GM12878 (cell line): ENCODE measurements around the gene MYO16. TPM values are rescaled to one million over a fixed set of nuclear protein-coding genes. Genes with fewer than 3 reads are reported as not detected.
A peak's percentile ranks its signal among the peaks of the same experiment; 100 is the strongest.

Source experiments
- ATAC-seq: fragments of 200-7000 bp; cut with Tn5 transposase; 3 replicates; pipeline ENCODE4 v1.9.1; 2020; ENCODE audit warnings: mild to moderate bottlenecking, moderate library complexity
- BruUV-seq: library from RNA; stranded (reverse); fragments of 400-500 nt; replicated peaks from 2 replicates; lab custom pipeline; 2021; lab: Mats Ljungman, UMichigan
- CTCF ChIA-PET: fragments of 300-600 bp; sonication (Branson Sonifier 250); formaldehyde crosslinking; extraction: SDS; loops from one replicate; lab custom pipeline; 2021; ENCODE audit warnings: inconsistent platforms; lab: Yijun Ruan, JAX
- POLR2A ChIA-PET: fragments of 350-600 bp; formaldehyde crosslinking; extraction: SDS; loops from one replicate; lab custom pipeline; 2021; ENCODE audit warnings: inconsistent platforms; lab: Charles Lee
- RAD21 ChIA-PET: fragments of 300-600 bp; sonication (Branson Sonifier 250); formaldehyde crosslinking; loops from one replicate; lab custom pipeline; 2023; ENCODE audit warnings: antibody characterized with exemption; ENCODE audit not compliant: unreplicated experiment; lab: Charles Lee
- SMC1A ChIA-PET: fragments of 300-600 bp; sonication (Branson Sonifier 250); formaldehyde crosslinking; loops from one replicate; lab custom pipeline; 2023; ENCODE audit not compliant: unreplicated experiment, uncharacterized antibody; lab: Charles Lee
- DNase-seq: peaks from one replicate; pipeline ENCODE4 v3.0.0-alpha.2; 2011; ENCODE audit warnings: low read depth, low spot score
- FAIRE-seq: peaks from 3 replicates; lab custom pipeline; 2011; peaks lifted over from hg19 to GRCh38; lab: Jason Lieb, UNC
- H2AFZ ChIP-seq: 2 replicates; pipeline ENCODE4 v1.6.0; 2011; ENCODE audit warnings: low read depth, low read length, control low read depth; ENCODE audit not compliant: control insufficient read depth
- H3K27ac ChIP-seq: 2 replicates; pipeline ENCODE4 v1.5.1; 2011; ENCODE audit warnings: control low read depth; ENCODE audit not compliant: control insufficient read depth, insufficient read depth
- H3K27me3 ChIP-seq, 2 experiments: replicated peaks in 1 of 2; 2 replicates each; pipeline versions ENCODE4 v1.6.0 to v1.6.1; 2011; ENCODE audit warnings: low read length in 1 of 2; ENCODE audit not compliant: control insufficient read depth in 2 of 2, insufficient read depth in 2 of 2
- H3K36me3 ChIP-seq, 2 experiments: 2 replicates each; pipeline ENCODE4 v1.5.1; 2011; ENCODE audit warnings: low read length in 1 of 2; ENCODE audit not compliant: control insufficient read depth in 2 of 2, insufficient read depth in 2 of 2
- H3K4me1 ChIP-seq: 2 replicates; pipeline ENCODE4 v1.6.1; 2011; ENCODE audit warnings: mild to moderate bottlenecking, low read length, moderate library complexity, mixed read lengths; ENCODE audit not compliant: control insufficient read depth, insufficient read depth
- H3K4me2 ChIP-seq: 2 replicates; pipeline ENCODE4 v1.6.0; 2011; ENCODE audit warnings: control low read depth; ENCODE audit not compliant: control insufficient read depth, insufficient read depth
- H3K4me3 ChIP-seq: fragments of 200-600 bp; sonication (generic); 2 replicates; pipeline ENCODE4 v1.5.1; 2016
- H3K79me2 ChIP-seq: 2 replicates; pipeline ENCODE4 v1.6.0; 2011; ENCODE audit warnings: low read length; ENCODE audit not compliant: control insufficient read depth, insufficient read depth
- H3K9ac ChIP-seq: 2 replicates; pipeline ENCODE4 v1.8.0; 2011; ENCODE audit warnings: low read length, control low read depth, mixed read lengths; ENCODE audit not compliant: control insufficient read depth, insufficient read depth
- H3K9me3 ChIP-seq: replicated peaks from 3 replicates; pipeline ENCODE4 v1.5.1; 2011; ENCODE audit warnings: mild to moderate bottlenecking, low read length; ENCODE audit not compliant: control insufficient read depth, insufficient read depth
- H4K20me1 ChIP-seq: 2 replicates; pipeline ENCODE4 v1.6.0; 2011; ENCODE audit not compliant: control insufficient read depth, insufficient read depth
- YY1 ChIP-seq: IDR thresholded peaks from 2 replicates; pipeline ENCODE4 v1.6.1; 2011; ENCODE audit warnings: low read depth, mild to moderate bottlenecking, low read length
- WGBS: methylation state at CpG from one replicate; pipeline ENCODE4 v1.1.6; 2016; ENCODE audit warnings: low lambda C conversion rate; ENCODE audit not compliant: insufficient replicate concordance, insufficient coverage; ENCODE audit errors: missing lambda C conversion rate; 5-methylcytosine and 5-hydroxymethylcytosine counted together
- in situ Hi-C: fragments of 300-500 bp; cut with MboI; formaldehyde crosslinking; loops from 9 replicates; pipeline ENCODE4 v1.14.3; 2018; ENCODE audit warnings: mixed read lengths
- intact Hi-C: fragments of 100-400 bp; cut with micrococcal nuclease; formaldehyde crosslinking; loops from one replicate; pipeline ENCODE4 v1.14.2; 2022; ENCODE audit not compliant: unreplicated experiment
- polyA plus RNA-seq, 11 experiments: library from polyadenylated mRNA; depleted of rRNA in 4 of 11; unstranded in 6 of 11; stranded (reverse) in 5 of 11; fragments of >200 nt; fragmentation: Nextera tagmentation in 4 of 11; fragmentation: Illumina TruSeq in 1 of 11; extraction: Ambion mirVana in 4 of 11; extraction: Trizol in 1 of 11; gene quantifications; 1 replicate in 1 of 11; 2 replicates in 10 of 11; pipeline versions ENCODE4 v1.2.1 to v1.2.3, GENCODE V29; 2011 to 2016; ENCODE audit warnings: inconsistent platforms in 2 of 11, missing spikeins in 2 of 11, low read depth in 1 of 11
- total RNA-seq, 4 experiments: library from RNA; depleted of rRNA in 3 of 4; stranded (reverse); fragments of >200 nt in 3 of 4; fragmentation: Illumina TruSeq in 1 of 4; extraction: Trizol in 1 of 4; gene quantifications; 2 replicates each; pipeline versions ENCODE4 v1.2.1 to v1.2.3, GENCODE V29; 2013 to 2021
- TF ChIP-seq, protein P1 (sequence below): fragments of 450-650 bp; IDR thresholded peaks from 2 replicates; pipeline ENCODE4 v1.6.1; 2017; ENCODE audit warnings: mild to moderate bottlenecking, moderate library complexity
- TF ChIP-seq, protein P2 (sequence below): fragments of 450-650 bp; IDR thresholded peaks from 2 replicates; pipeline ENCODE4 v1.6.1; 2017; ENCODE audit warnings: mild to moderate bottlenecking, moderate library complexity

MYO16 gene
- total and polyA plus RNA-seq, 10 of the 15 experiments (the other 5 are each of a cell fraction or from before 2014, with no cell fraction given), result under 0.01 to 1.7 (median 0.05) TPM; not detected in 4

DNA sequence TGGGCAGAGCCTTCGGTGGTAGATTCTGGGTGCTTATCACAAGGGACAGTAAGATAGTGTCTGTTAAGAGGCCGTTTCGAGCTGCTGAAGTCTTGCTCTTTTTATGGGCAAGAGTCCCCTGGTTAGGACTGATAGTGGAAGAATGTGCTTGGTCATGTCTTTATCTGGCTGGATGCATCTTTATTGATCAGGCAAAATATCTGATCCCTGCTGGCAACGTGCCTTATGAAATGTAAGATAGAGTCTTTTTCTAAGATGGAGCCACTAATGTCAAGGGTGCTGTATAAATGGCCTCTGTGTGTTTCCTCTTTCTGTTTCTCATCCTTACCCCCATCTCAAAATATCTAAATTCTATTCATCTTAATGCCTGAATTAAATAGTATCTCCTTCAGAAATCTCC, 53.3 kb downstream of the MYO16 start:
- Histone ChIP-seq H3K36me3 (no peaks in the 10 kb centered on the region), H4K20me1 (no peaks in the 10 kb centered on the region), H3K4me3 (no peak overlapping the region), H3K79me2 (no peaks in the 10 kb centered on the region), H3K27ac (no peak overlapping the region), H2AFZ (no peak overlapping the region)
- in situ Hi-C loops, result no loop called here
- intact Hi-C loops, result no loop called here
- ATAC-seq, result no peak
- POLR2A ChIA-PET, result no interaction called here
- WGBS, result 14% methylated on average over 4 of the region's 4 CpGs
- no peak for FAIRE-seq
- TF ChIP-seq YY1, result no peak
- TF ChIP-seq, protein P1, sequence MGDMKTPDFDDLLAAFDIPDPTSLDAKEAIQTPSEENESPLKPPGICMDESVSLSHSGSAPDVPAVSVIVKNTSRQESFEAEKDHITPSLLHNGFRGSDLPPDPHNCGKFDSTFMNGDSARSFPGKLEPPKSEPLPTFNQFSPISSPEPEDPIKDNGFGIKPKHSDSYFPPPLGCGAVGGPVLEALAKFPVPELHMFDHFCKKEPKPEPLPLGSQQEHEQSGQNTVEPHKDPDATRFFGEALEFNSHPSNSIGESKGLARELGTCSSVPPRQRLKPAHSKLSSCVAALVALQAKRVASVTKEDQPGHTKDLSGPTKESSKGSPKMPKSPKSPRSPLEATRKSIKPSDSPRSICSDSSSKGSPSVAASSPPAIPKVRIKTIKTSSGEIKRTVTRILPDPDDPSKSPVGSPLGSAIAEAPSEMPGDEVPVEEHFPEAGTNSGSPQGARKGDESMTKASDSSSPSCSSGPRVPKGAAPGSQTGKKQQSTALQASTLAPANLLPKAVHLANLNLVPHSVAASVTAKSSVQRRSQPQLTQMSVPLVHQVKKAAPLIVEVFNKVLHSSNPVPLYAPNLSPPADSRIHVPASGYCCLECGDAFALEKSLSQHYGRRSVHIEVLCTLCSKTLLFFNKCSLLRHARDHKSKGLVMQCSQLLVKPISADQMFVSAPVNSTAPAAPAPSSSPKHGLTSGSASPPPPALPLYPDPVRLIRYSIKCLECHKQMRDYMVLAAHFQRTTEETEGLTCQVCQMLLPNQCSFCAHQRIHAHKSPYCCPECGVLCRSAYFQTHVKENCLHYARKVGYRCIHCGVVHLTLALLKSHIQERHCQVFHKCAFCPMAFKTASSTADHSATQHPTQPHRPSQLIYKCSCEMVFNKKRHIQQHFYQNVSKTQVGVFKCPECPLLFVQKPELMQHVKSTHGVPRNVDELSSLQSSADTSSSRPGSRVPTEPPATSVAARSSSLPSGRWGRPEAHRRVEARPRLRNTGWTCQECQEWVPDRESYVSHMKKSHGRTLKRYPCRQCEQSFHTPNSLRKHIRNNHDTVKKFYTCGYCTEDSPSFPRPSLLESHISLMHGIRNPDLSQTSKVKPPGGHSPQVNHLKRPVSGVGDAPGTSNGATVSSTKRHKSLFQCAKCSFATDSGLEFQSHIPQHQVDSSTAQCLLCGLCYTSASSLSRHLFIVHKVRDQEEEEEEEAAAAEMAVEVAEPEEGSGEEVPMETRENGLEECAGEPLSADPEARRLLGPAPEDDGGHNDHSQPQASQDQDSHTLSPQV, result peak; percentile 97
- TF ChIP-seq, protein P2, sequence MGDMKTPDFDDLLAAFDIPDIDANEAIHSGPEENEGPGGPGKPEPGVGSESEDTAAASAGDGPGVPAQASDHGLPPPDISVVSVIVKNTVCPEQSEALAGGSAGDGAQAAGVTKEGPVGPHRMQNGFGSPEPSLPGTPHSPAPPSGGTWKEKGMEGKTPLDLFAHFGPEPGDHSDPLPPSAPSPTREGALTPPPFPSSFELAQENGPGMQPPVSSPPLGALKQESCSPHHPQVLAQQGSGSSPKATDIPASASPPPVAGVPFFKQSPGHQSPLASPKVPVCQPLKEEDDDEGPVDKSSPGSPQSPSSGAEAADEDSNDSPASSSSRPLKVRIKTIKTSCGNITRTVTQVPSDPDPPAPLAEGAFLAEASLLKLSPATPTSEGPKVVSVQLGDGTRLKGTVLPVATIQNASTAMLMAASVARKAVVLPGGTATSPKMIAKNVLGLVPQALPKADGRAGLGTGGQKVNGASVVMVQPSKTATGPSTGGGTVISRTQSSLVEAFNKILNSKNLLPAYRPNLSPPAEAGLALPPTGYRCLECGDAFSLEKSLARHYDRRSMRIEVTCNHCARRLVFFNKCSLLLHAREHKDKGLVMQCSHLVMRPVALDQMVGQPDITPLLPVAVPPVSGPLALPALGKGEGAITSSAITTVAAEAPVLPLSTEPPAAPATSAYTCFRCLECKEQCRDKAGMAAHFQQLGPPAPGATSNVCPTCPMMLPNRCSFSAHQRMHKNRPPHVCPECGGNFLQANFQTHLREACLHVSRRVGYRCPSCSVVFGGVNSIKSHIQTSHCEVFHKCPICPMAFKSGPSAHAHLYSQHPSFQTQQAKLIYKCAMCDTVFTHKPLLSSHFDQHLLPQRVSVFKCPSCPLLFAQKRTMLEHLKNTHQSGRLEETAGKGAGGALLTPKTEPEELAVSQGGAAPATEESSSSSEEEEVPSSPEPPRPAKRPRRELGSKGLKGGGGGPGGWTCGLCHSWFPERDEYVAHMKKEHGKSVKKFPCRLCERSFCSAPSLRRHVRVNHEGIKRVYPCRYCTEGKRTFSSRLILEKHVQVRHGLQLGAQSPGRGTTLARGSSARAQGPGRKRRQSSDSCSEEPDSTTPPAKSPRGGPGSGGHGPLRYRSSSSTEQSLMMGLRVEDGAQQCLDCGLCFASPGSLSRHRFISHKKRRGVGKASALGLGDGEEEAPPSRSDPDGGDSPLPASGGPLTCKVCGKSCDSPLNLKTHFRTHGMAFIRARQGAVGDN, result peak; percentile 89
- TF ChIP-seq, all 136 proteins: peak for 2
- SMC1A ChIA-PET, result interaction anchor here (1.0 kb wide), 1 partner anchor 8 kb away, joined by 3 read pairs; no protein-coding TSS in a partner anchor
- Histone ChIP-seq H3K9me3 (no peaks in the 10 kb centered on the region), H3K27me3 (no peaks in the 10 kb centered on the region), H3K4me2 (no peak overlapping the region), H3K9ac (no peak overlapping the region), H3K4me1 (no peaks in the 10 kb centered on the region)
- RAD21 ChIA-PET, result no interaction called here
- no peak for DNase-seq
- CTCF ChIA-PET, result interaction anchor here (1.2 kb wide), 1 partner anchor 20 kb away, joined by 3 read pairs; no protein-coding TSS in a partner anchor
- no TSS peak for BruUV-seq
